Spleen (tissue), 7 donors: Measurements from ENCODE around the gene HOXD11.

ENCODE experiments used
- CTCF ChIP-seq, 11 experiments: fragments of 200-600 bp in 7 of 11; fragments of 450-650 bp in 4 of 11; sonication (generic) in 4 of 11; IDR thresholded peaks in 8 of 11; conservative IDR thresholded peaks in 3 of 11; 1 replicate in 7 of 11; 2 replicates in 4 of 11; pipeline versions ENCODE4 v1.4.0 to v1.8.0; 2016 to 2021; ENCODE audit warnings: antibody characterized with exemption in 11 of 11, inconsistent platforms in 4 of 11, mild to moderate bottlenecking in 1 of 11
- POLR2A ChIP-seq, 3 donors: fragments of 450-650 bp; IDR thresholded peaks; one replicate each; pipeline ENCODE4 v1.5.1; 2017; ENCODE audit warnings: antibody characterized with exemption in 3 of 3, mild to moderate bottlenecking in 1 of 3
- POLR2AphosphoS5 ChIP-seq, 3 donors: sonication (generic); formaldehyde crosslinking; IDR thresholded peaks; one replicate each; pipeline ENCODE4 v1.5.1; 2017; ENCODE audit warnings: antibody characterized with exemption in 3 of 3
- donor health status: DM: no; HTN: no; CAD: no; lungs with moderate emphysema.
- donor health status: DM: no; HTN: no; CAD: no.
- donor health status: DM: no; HTN: no; CAD: no.

DNA sequence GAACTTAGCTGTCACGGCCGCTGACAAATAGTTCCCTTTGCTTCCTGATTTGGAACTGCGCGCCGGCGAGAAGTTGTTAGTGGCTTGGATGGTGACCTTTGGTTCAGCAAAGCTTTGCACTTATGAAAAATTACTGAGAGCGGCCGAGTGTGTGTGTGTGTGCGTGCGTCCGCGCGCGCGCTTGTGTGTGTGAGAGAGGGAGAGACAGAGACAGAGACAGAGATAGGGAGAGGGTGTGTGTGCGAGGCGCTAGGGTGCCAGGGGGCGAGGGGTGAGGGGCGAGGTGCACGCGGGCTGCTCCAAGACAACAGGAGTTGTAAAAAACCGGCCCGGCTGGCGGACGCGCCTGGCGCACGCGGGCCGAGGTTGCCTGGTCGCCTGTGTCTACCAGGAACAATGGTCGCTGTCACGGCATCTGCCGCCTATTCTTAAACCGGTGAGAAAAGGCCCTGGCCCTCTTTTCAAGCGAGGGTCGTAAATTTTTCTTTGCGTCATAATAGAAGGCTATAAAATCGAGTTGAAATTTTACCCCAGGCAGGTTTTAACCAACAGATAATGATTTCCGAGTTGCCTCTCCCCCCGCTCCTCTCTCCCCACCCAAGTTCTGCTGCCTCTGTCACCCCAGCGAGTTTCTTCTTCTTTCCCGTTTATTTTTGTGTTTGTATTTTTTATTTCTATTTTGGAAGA, 50.6 kb downstream of the HOXD11 start:
- TF ChIP-seq CTCF (IDR thresholded peaks at IDR 0.05 in 8 of 11, conservative IDR thresholded peaks at IDR 0.05 in 3 of 11) (no peak), POLR2A (IDR thresholded peaks at IDR 0.05) (no peak), POLR2AphosphoS5 (IDR thresholded peaks at IDR 0.05) (peak in 1 of 3 donors; percentile 13)
